Activated CD8-positive, alpha-beta T cell treated with anti-CD3 and anti-CD28 coated beads for 36 hours (primary cell): ENCODE data around the gene MRPL20. TPM values are rescaled to one million over a fixed set of nuclear protein-coding genes. Genes with fewer than 3 reads are reported as not detected.
"Not testable (repeated sequence)": the region's sequence is repeated elsewhere in the genome, so short reads cannot be mapped to it uniquely, and the experiment has no call there.

Source experiments
- ATAC-seq: fragments of 200-7000 bp; cut with Tn5 transposase; one replicate; pipeline ENCODE4 v1.10.0; 2021; ENCODE audit warnings: mild to moderate bottlenecking, moderate library complexity
- CTCF ChIA-PET: fragments of 350-600 bp; sonication (Branson Sonifier 250); formaldehyde crosslinking; loops from one replicate; lab custom pipeline; 2021; ENCODE audit warnings: antibody characterized with exemption; lab: Charles Lee
- POLR2A ChIA-PET: fragments of 350-600 bp; sonication (Branson Sonifier 250); formaldehyde crosslinking; loops from one replicate; lab custom pipeline; 2021; ENCODE audit warnings: antibody characterized with exemption; lab: Charles Lee
- DNase-seq: peaks from one replicate; pipeline ENCODE4 v3.0.0-alpha.2; 2020
- H3K27ac Mint-ChIP-seq: one replicate; pipeline ENCODE4 v1.8.0; 2021; ENCODE audit warnings: mild to moderate bottlenecking, mixed read lengths
- H3K27me3 Mint-ChIP-seq: one replicate; pipeline ENCODE4 v1.8.0; 2021; ENCODE audit warnings: mixed read lengths
- H3K36me3 Mint-ChIP-seq: one replicate; pipeline ENCODE4 v1.8.0; 2021; ENCODE audit warnings: low read depth, mixed read lengths
- H3K4me1 Mint-ChIP-seq: one replicate; pipeline ENCODE4 v1.8.0; 2021; ENCODE audit warnings: low read depth, mixed read lengths
- H3K4me3 Mint-ChIP-seq: one replicate; pipeline ENCODE4 v1.8.0; 2021; ENCODE audit warnings: mild to moderate bottlenecking, moderate library complexity, mixed read lengths
- H3K9me3 Mint-ChIP-seq: one replicate; pipeline ENCODE4 v1.8.0; 2021; ENCODE audit warnings: mixed read lengths
- CTCF ChIP-seq: fragments of 200-600 bp; IDR thresholded peaks from one replicate; pipeline ENCODE4 v1.8.0; 2022; ENCODE audit warnings: antibody characterized with exemption, mild to moderate bottlenecking
- intact Hi-C: fragments of 100-400 bp; cut with micrococcal nuclease; formaldehyde crosslinking; loops from one replicate; pipeline ENCODE4 v1.10.0; 2022
- total RNA-seq, 2 experiments: library from RNA; stranded (reverse); gene quantifications; one replicate each; pipeline ENCODE4 v1.2.3, GENCODE V29; 2021

The MRPL20 gene
- total RNA-seq, 2 experiments from 2014 or later = 127 to 129 TPM

GRCh38 chr1:1451696-1452364 lies 44.7 kb upstream of the MRPL20 start:
- Mint-ChIP-seq H3K27me3 (no peaks in the 10 kb centered on the region), H3K27ac (no peak overlapping the region), H3K9me3 (no peaks in the 10 kb centered on the region), H3K4me3 (no peak overlapping the region), H3K4me1 (no peaks in the 10 kb centered on the region), H3K36me3 (no peaks in the 10 kb centered on the region)
- POLR2A ChIA-PET = interaction anchor here (0.7 kb wide), 1 partner anchor 375 kb away, joined by 3 read pairs; no protein-coding TSS in a partner anchor
- TF ChIP-seq CTCF = no peak
- intact Hi-C loops = no loop called here
- CTCF ChIA-PET = no interaction called here
- DNase-seq = no peak
- no peak for ATAC-seq

GRCh38 chr1:1450616-1451015 lies 43.5 kb upstream of the MRPL20 start:
- not testable (repeated sequence) for H3K4me1 Mint-ChIP-seq

GRCh38 chr1:1449099-1449739 lies 42.1 kb upstream of the MRPL20 start, which contains the start of gene ATAD3C:
TSS of gene ATAD3C (plus strand) at chr1:1449689. CDS start at chr1:1450684, 995 bp downstream.
- TF ChIP-seq CTCF = no peak
- H3K9me3 Mint-ChIP-seq = no peaks in the 10 kb centered on the region
- H3K4me3 Mint-ChIP-seq = no peak within 1 kb of the TSS
- no peak for ATAC-seq
- intact Hi-C loops = no loop called here
- H3K27me3 Mint-ChIP-seq = no peaks in the 10 kb centered on the region
- no peak within 1 kb of the TSS for H3K27ac Mint-ChIP-seq
- no peaks in the 10 kb centered on the region for H3K36me3 Mint-ChIP-seq
- CTCF ChIA-PET = interaction anchor here (1.8 kb wide), 1 partner anchor 8 kb away, joined by 11 read pairs; no protein-coding TSS in a partner anchor
- no peaks in the 10 kb centered on the region for H3K4me1 Mint-ChIP-seq
- DNase-seq = no peak
- POLR2A ChIA-PET = no interaction called here

More at GRCh38 chr1:1450616-1451015, 43.5 kb upstream of the MRPL20 start:
- DNase-seq, intact Hi-C loops, H3K27me3 Mint-ChIP-seq, H3K27ac Mint-ChIP-seq, ATAC-seq, H3K36me3 Mint-ChIP-seq, H3K4me3 Mint-ChIP-seq, H3K9me3 Mint-ChIP-seq: not testable (repeated sequence)
- POLR2A ChIA-PET = interaction anchor here (0.6 kb wide), 1 partner anchor 140 kb away, joined by 3 read pairs; no protein-coding TSS in a partner anchor
- CTCF ChIA-PET = interaction anchor here (0.6 to 1.8 kb wide), 2 partner anchors 10 to 96 kb away, joined by 3 to 11 read pairs; no protein-coding TSS in a partner anchor

- H3K4me3 Mint-ChIP-seq, CTCF ChIA-PET, H3K36me3 Mint-ChIP-seq, H3K27me3 Mint-ChIP-seq, H3K9me3 Mint-ChIP-seq, H3K4me1 Mint-ChIP-seq, DNase-seq, intact Hi-C loops, ATAC-seq, H3K27ac Mint-ChIP-seq: not testable (repeated sequence)
- POLR2A ChIA-PET = interaction anchor here (0.7 kb wide), 1 partner anchor 302 kb away, joined by 3 read pairs; no protein-coding TSS in a partner anchor
Measured at GRCh38 chr1:1446631-1447030, 39.5 kb upstream of the MRPL20 start.

GRCh38 chr1:1442069-1442770 lies 35.1 kb upstream of the MRPL20 start:
- H3K36me3 Mint-ChIP-seq = no peaks in the 10 kb centered on the region
- POLR2A ChIA-PET = interaction anchor here (1.1 to 2.5 kb wide), 2 partner anchors 35 to 42 kb away, joined by 4 to 13 read pairs; partner anchors contain the start of gene MRPL20
- H3K27me3 Mint-ChIP-seq = peaks cover 6% of the 10 kb centered on the region
- H3K27ac Mint-ChIP-seq = no peak overlapping the region
- no peaks in the 10 kb centered on the region for H3K9me3 Mint-ChIP-seq
- no peak for TF ChIP-seq CTCF
- H3K4me1 Mint-ChIP-seq = peaks cover 4% of the 10 kb centered on the region
- no peak overlapping the region for H3K4me3 Mint-ChIP-seq
- CTCF ChIA-PET = interaction anchor here (1.0 to 2.4 kb wide), 4 partner anchors 7 to 458 kb away, joined by 3 to 11 read pairs (median 8); partner anchors contain the start of gene ATAD3C
- ATAC-seq (no peak), DNase-seq (no peak)
- intact Hi-C loops = no loop called here
